ENCODE data around the gene TSSK2.

Gene TSSK2

GRCh38 chr22:19134874-19135273 is 3.8 kb downstream of the TSSK2 start:
- Histone ChIP-seq H3K4me1 (ENCODE audit: control insufficient read depth, insufficient read depth, low read length) (peaks cover 4% of the 10 kb centered on the region), H3K27me3 (ENCODE audit: control insufficient read depth, insufficient read depth, low read length) (no peaks in the 10 kb centered on the region), H3K4me2 (ENCODE audit: low read length) (no peak overlapping the region), H3K9me3 (replicated peaks; ENCODE audit: low read length) (no peaks in the 10 kb centered on the region), H3K9ac (ENCODE audit: low read depth, low read length) (no peak overlapping the region), H3K36me3 (ENCODE audit: insufficient read depth, low read length) (peaks cover 72% of the 10 kb centered on the region), H3K4me3 (ENCODE audit: low read length) (no peak overlapping the region)

GRCh38 chr22:19136915-19137314 is 5.8 kb downstream of the TSSK2 start:
- H3K36me3 ChIP-seq (ENCODE audit: insufficient read depth, low read length): peaks cover 80% of the 10 kb centered on the region
- no peak overlapping the region for H3K4me3 ChIP-seq (ENCODE audit: low read length)
- no peaks in the 10 kb centered on the region for H3K27me3 ChIP-seq (ENCODE audit: control insufficient read depth, insufficient read depth, low read length)
- peaks cover 4% of the 10 kb centered on the region for H3K4me1 ChIP-seq (ENCODE audit: control insufficient read depth, insufficient read depth, low read length)
- H3K4me2 ChIP-seq (ENCODE audit: low read length): no peak overlapping the region
- no peaks in the 10 kb centered on the region for H3K9me3 ChIP-seq (replicated peaks; ENCODE audit: low read length)
- no peak overlapping the region for H3K9ac ChIP-seq (ENCODE audit: low read depth, low read length)

- H3K4me3 ChIP-seq (ENCODE audit: low read length): no peak overlapping the region
- no peak overlapping the region for H3K9ac ChIP-seq (ENCODE audit: low read depth, low read length)
- H3K4me2 ChIP-seq (ENCODE audit: low read length): no peak overlapping the region
- H3K4me1 ChIP-seq (ENCODE audit: control insufficient read depth, insufficient read depth, low read length): peaks cover 4% of the 10 kb centered on the region
- no peaks in the 10 kb centered on the region for H3K9me3 ChIP-seq (replicated peaks; ENCODE audit: low read length)
- H3K27me3 ChIP-seq (ENCODE audit: control insufficient read depth, insufficient read depth, low read length): no peaks in the 10 kb centered on the region
- peaks cover 80% of the 10 kb centered on the region for H3K36me3 ChIP-seq (ENCODE audit: insufficient read depth, low read length)
Measured at GRCh38 chr22:19137384-19138216, 6.5 kb downstream of the TSSK2 start.

GRCh38 chr22:19138217-19139000 is 7.3 kb downstream of the TSSK2 start:
- H3K9ac ChIP-seq (ENCODE audit: low read depth, low read length): no peak overlapping the region
- H3K36me3 ChIP-seq (ENCODE audit: insufficient read depth, low read length): peaks cover 73% of the 10 kb centered on the region
- no peak overlapping the region for H3K4me3 ChIP-seq (ENCODE audit: low read length)
- H3K4me2 ChIP-seq (ENCODE audit: low read length): no peak overlapping the region
- no peaks in the 10 kb centered on the region for H3K27me3 ChIP-seq (ENCODE audit: control insufficient read depth, insufficient read depth, low read length)
- H3K9me3 ChIP-seq (replicated peaks; ENCODE audit: low read length): no peaks in the 10 kb centered on the region
- peaks cover 6% of the 10 kb centered on the region for H3K4me1 ChIP-seq (ENCODE audit: control insufficient read depth, insufficient read depth, low read length)

GRCh38 chr22:19139001-19139356 is 7.9 kb downstream of the TSSK2 start:
- Histone ChIP-seq H3K36me3 (ENCODE audit: insufficient read depth, low read length) (peaks cover 68% of the 10 kb centered on the region), H3K4me2 (ENCODE audit: low read length) (no peak overlapping the region), H3K4me1 (ENCODE audit: control insufficient read depth, insufficient read depth, low read length) (peaks cover 6% of the 10 kb centered on the region), H3K4me3 (ENCODE audit: low read length) (no peak overlapping the region), H3K9ac (ENCODE audit: low read depth, low read length) (no peak overlapping the region), H3K27me3 (ENCODE audit: control insufficient read depth, insufficient read depth, low read length) (no peaks in the 10 kb centered on the region), H3K9me3 (replicated peaks; ENCODE audit: low read length) (no peaks in the 10 kb centered on the region)

DNA sequence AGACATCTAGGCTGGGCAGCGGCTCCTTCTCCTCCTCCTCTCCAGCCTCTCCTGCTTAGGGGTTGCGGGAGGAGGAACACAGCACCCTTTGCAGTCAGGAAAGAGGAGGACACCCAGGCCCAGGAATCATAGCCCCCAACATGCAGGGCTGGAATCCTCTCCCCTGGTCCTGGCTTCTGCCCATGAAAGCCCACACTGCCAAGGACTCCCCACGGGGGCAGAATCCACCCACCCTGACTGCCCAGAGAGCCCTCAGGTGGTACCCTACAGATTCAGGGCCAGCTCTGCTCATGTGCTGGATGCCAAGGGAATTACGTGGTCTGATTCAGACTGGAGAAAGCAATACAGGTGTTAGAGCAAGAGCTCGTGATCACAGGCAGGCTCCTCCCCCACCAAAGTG is 8.9 kb downstream of the TSSK2 start:
- no peak overlapping the region for H3K4me3 ChIP-seq (ENCODE audit: low read length)
- peaks cover 6% of the 10 kb centered on the region for H3K4me1 ChIP-seq (ENCODE audit: control insufficient read depth, insufficient read depth, low read length)
- no peaks in the 10 kb centered on the region for H3K9me3 ChIP-seq (replicated peaks; ENCODE audit: low read length)
- H3K27me3 ChIP-seq (ENCODE audit: control insufficient read depth, insufficient read depth, low read length): no peaks in the 10 kb centered on the region
- H3K9ac ChIP-seq (ENCODE audit: low read depth, low read length): no peak overlapping the region
- no peak overlapping the region for H3K4me2 ChIP-seq (ENCODE audit: low read length)
- H3K36me3 ChIP-seq (ENCODE audit: insufficient read depth, low read length): peaks cover 60% of the 10 kb centered on the region

DNA sequence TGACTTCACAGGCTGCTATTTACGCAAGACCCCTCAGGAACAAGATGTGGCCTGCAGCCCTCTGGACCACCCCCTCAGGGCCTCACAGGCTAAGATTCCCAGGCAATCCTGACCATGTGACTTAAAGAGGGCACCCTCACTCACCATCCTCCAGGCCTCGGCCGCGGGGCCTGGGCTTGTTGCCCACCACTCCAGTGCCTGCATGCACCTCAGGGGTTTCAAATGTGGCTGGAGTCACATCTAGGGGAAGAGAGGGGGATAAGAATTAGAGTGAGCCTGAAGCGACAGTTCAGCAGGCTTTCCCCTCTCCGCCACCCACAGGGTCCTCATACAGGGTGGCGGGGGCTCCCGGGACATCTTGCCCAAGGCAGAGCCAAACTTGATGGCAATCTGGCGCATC is 11.3 kb downstream of the TSSK2 start:
- Histone ChIP-seq H3K36me3 (ENCODE audit: insufficient read depth, low read length) (peaks cover 44% of the 10 kb centered on the region), H3K9ac (ENCODE audit: low read depth, low read length) (no peak overlapping the region), H3K9me3 (replicated peaks; ENCODE audit: low read length) (no peaks in the 10 kb centered on the region), H3K27me3 (ENCODE audit: control insufficient read depth, insufficient read depth, low read length) (peaks cover 7% of the 10 kb centered on the region), H3K4me2 (ENCODE audit: low read length) (no peak overlapping the region), H3K4me3 (ENCODE audit: low read length) (no peak overlapping the region), H3K4me1 (ENCODE audit: control insufficient read depth, insufficient read depth, low read length) (peaks cover 6% of the 10 kb centered on the region)

GRCh38 chr22:19143212-19143611 is 12.1 kb downstream of the TSSK2 start:
- H3K9ac ChIP-seq (ENCODE audit: low read depth, low read length): no peak overlapping the region
- H3K27me3 ChIP-seq (ENCODE audit: control insufficient read depth, insufficient read depth, low read length): peaks cover 15% of the 10 kb centered on the region
- peaks cover 38% of the 10 kb centered on the region for H3K36me3 ChIP-seq (ENCODE audit: insufficient read depth, low read length)
- peak overlapping the region; percentile 93 for H3K4me2 ChIP-seq (ENCODE audit: low read length)
- peaks cover 6% of the 10 kb centered on the region for H3K4me1 ChIP-seq (ENCODE audit: control insufficient read depth, insufficient read depth, low read length)
- H3K4me3 ChIP-seq (ENCODE audit: low read length): peak overlapping the region; percentile 79
- H3K9me3 ChIP-seq (replicated peaks; ENCODE audit: low read length): no peaks in the 10 kb centered on the region

DNA sequence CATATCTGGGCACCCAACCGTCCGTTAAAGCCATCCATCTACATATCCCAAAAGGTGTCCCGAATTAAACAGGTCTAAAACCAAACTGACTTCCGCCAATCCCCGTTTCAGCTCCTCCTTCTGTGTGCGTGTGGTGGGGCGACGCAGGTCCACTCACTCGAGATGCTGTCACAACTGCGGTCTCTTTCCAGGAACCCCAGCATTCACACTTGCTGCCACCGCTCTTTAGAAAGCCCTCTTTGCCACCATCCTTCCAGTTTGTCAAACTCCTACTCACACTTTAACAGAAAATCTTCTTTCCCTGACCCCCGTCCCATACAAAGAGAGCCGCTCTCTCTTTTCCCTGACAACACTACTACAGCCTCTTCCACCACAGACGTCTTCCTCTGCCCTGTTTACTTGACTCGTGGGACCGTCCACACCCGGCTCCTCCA is 12.9 kb downstream of the TSSK2 start:
- peaks cover 3% of the 10 kb centered on the region for H3K4me1 ChIP-seq (ENCODE audit: control insufficient read depth, insufficient read depth, low read length)
- H3K36me3 ChIP-seq (ENCODE audit: insufficient read depth, low read length): peaks cover 34% of the 10 kb centered on the region
- H3K9ac ChIP-seq (ENCODE audit: low read depth, low read length): peak overlapping the region; percentile 88
- peak overlapping the region; percentile 93 for H3K4me2 ChIP-seq (ENCODE audit: low read length)
- no peaks in the 10 kb centered on the region for H3K9me3 ChIP-seq (replicated peaks; ENCODE audit: low read length)
- H3K4me3 ChIP-seq (ENCODE audit: low read length): peak overlapping the region; percentile 79
- peaks cover 23% of the 10 kb centered on the region for H3K27me3 ChIP-seq (ENCODE audit: control insufficient read depth, insufficient read depth, low read length)

GRCh38 chr22:19146215-19146968 is 15.3 kb downstream of the TSSK2 start:
- H3K9me3 ChIP-seq (replicated peaks; ENCODE audit: low read length): no peaks in the 10 kb centered on the region
- H3K4me1 ChIP-seq (ENCODE audit: control insufficient read depth, insufficient read depth, low read length): peaks cover 3% of the 10 kb centered on the region
- no peak overlapping the region for H3K9ac ChIP-seq (ENCODE audit: low read depth, low read length)
- H3K4me2 ChIP-seq (ENCODE audit: low read length): no peak overlapping the region
- H3K36me3 ChIP-seq (ENCODE audit: insufficient read depth, low read length): peaks cover 11% of the 10 kb centered on the region
- peaks cover 40% of the 10 kb centered on the region for H3K27me3 ChIP-seq (ENCODE audit: control insufficient read depth, insufficient read depth, low read length)
- H3K4me3 ChIP-seq (ENCODE audit: low read length): no peak overlapping the region

- no peaks in the 10 kb centered on the region for H3K9me3 ChIP-seq (replicated peaks; ENCODE audit: low read length)
- H3K4me3 ChIP-seq (ENCODE audit: low read length): no peak overlapping the region
- H3K9ac ChIP-seq (ENCODE audit: low read depth, low read length): no peak overlapping the region
- peaks cover 4% of the 10 kb centered on the region for H3K36me3 ChIP-seq (ENCODE audit: insufficient read depth, low read length)
- peaks cover 48% of the 10 kb centered on the region for H3K27me3 ChIP-seq (ENCODE audit: control insufficient read depth, insufficient read depth, low read length)
- no peak overlapping the region for H3K4me2 ChIP-seq (ENCODE audit: low read length)
- H3K4me1 ChIP-seq (ENCODE audit: control insufficient read depth, insufficient read depth, low read length): peaks cover 3% of the 10 kb centered on the region
Measured at GRCh38 chr22:19147195-19147780, 16.2 kb downstream of the TSSK2 start.
